Colon (tissue), 2 donors: Measurements from ENCODE around the gene CTBP2.

Experiments used
- FAIRE-seq: peaks from 2 replicates; lab custom pipeline; 2012; peaks lifted over from hg19 to GRCh38; lab: Jason Lieb, UNC
- donor health status: control.
- donor health status: control.

The CTBP2 gene

DNA sequence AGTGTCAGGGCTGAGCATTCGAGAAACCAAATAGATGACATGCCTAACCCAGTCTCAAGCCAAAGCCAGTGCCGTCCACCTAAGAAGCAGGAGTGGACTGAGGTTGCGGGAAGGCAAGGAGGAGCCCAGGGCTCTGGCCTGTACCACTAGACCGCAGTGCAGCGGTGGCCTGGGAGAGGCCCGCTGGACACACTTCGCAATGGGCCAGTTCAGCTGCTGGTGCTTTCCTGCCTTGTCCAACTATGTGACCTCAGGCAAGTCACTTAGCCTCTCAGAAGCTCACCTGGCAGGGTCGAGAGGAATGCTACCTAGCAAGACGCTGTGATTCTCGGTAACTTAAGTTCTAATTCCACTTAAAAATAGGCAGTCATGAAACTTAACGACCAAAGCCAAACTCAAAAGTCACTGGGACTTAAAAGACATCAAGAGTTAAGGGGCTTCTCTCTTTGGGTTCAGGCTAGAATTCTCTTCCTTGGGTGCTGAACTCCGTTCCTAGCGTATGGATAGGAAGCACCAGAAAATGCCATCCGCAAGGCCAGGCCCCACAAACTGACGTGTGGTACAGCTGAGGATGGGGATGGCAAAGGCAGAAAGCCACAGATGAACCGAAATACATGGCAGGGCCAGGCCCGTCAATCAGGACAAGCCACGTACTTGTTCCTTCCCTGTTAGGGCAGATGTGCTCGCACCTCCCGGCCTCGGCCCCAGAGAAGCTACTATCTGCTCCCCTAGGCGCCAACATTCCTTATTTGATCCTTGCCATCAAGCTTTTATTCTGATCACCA, 34.2 kb downstream of the CTBP2 start:
- no peak for FAIRE-seq

DNA sequence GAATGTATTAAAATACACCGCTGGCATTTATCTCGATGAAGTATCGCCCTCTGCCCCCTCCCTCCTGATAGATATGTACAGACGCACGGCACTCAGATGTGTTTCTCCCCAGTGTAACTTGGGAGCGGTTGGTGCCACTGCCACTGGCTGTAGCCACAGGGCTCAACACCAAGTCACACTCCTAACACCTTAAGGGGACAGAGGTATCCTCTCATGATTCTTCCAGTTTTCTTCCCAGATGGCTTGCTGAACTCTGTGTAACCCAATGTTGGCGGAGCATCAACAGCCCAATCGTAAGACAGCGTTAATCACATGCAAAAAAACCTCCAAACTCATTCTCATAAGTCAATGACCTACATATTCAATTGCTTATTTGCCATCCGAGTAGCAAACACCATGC, 35.5 kb downstream of the CTBP2 start:
- FAIRE-seq, result no peak

DNA sequence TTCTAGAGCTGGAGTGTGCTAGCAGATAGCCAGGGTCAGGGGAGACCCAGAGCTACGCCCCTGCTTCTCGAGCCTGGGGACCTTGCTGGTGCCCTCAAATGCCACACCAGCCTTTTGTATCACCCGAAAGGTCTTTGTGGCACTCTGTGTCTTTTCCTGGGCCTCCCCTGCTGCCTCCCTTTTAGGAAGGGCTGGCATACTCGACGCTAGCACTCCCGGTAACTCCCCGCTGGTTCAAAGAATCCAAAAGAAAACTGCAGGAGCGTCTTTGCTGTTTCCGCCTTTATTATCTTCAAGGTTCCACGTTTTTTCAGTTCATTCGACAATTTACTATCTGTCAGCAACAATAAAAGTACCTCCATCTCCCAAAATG, 36.3 kb downstream of the CTBP2 start:
- no peak for FAIRE-seq

DNA sequence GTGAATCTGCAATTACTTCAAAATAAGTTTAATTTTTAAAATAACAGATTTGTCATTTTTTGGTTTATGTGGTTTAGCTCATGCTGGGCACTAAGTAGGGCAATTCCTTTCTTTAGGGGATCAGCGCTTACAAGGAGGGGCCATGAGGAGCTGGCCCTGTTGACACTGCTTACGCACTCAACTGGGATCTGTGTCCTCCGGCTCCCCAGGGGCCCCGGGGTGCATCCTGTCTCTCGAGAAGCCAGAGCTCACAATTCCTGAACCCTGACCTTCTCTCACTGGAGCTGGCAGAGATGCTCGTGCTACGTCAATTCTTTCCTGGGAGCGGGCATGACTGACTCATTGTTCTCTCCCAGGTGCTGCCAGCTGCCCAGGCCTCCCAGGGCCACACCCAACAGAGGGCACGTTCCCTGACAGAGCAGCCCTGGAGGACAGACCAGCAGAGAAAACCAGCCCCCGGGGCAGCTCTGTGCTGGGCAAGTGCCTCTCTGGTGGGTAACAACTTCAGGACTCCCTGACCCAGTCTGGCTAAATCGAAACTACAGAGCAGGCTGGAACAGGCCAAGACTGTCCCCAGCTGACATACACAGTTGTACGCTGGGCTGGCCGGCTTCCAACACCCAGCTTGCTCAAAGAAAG, 36.8 kb downstream of the CTBP2 start:
- FAIRE-seq, result no peak

DNA sequence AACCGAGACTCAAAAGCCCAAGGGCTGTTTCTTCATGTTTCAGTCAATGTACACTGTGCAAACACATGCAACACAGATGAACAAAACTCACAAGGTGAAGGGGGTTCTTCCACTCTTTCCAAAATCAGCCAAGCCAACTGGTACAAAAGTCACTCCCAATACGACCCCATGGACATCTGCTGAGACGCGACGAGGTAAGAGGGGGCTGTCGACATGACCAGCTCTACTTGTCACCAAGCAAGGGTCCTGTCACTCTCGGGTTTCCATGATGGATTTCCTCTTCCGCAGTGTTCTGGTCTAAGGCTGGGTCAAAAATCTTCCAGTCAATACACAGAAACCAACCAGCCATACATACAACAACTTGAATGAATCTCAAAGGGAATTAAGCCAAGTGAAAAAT, 37.8 kb downstream of the CTBP2 start:
- no peak for FAIRE-seq

DNA sequence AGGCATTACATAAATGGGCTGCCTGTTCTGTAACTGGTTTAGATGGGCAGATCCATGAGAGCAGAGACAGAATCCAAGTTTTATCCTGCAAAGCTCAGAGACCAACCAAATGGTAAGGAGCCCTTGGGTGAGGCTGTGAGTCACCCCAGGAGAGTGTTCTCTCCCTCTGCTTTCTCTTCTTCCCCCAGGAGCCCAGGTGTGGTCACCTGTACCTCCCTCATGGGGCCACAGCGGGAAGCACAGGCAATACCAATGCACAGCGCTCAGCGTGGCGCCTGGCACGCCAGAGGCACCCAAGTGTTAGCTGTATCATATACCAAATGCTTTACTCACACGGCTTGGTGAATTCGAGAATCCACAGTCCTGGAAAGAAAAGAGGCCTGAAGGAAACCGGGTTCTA, 39.4 kb downstream of the CTBP2 start:
- FAIRE-seq, result no peak

DNA sequence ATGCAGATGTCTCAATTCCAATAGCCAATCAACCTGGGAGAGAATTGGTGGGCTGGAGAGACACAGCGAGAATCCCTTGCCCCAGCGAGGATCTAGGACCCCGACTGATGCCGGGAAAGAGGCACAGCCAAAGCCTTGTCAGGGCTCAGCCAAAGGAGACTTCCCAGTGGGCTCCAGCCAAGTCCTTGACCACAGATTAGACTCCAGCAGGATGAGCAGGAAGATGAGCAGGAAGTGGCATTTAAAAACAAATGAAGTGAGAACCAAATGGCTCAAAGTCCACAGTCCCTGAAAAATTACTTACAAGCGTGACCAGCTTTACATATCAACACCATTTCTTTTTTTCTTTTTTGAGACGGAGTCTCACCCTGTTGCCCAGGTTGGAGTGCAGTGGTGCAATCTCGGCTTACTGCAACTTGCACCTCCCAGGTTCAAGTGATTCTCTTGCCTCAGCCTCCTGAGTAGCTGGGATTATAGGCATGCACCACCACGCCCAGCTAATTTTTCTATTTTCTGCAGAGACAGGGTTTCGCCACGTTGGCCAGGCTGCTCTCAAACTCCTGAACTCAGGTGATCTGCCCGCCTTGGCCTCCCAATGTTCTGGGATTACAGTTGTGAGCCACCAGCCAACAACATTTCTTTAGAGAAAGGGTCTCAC, 40.2 kb downstream of the CTBP2 start:
- FAIRE-seq, result no peak

DNA sequence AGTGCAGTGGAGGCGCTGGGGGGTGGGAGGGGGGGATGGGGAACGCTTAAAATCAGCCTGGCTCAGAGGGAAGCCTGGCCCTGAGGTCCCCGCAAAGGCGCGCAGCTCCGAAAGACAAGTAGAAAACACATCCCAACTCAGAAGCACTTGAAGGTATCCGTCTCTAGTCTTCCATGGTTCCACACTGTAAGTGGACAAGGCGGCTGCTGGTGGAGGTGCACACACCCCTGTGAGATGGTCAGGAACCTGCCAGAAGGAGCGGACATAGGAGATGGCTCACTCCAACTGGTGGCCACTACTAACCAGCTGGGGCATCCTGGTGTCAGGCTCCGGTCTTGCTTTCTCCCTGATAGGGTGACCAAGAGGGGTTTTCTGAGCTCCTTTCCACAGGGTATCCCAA, 41.7 kb downstream of the CTBP2 start:
- FAIRE-seq, result no peak

DNA sequence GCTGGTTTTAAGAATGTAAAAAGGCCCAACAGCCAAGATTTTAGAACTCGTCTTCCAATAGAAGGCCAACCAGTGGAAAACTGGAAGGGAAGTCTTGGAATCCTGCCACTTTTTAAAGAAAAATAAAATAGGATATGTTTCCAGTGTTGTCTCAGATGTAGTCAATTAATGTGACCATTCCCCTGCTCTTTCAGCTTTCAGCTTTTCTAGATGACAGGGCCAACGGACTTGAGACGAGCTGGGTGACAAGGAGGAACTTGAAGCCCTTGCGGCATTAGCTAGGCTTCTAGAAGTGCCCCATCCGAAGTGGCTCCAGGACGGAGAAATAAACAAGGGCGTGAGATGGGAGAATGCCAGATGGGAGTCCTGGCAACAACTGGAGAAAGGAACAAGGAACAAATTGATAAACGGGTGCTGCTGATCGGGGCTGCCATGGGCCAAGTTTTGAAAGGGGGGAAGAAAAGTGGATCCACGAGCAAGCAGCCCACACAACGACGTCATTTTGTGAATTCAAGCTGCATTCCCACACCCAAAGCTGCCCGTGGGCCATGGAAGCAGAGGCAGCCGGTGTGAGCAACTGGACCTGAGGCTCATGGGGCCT, 42.3 kb downstream of the CTBP2 start:
- no peak for FAIRE-seq

DNA sequence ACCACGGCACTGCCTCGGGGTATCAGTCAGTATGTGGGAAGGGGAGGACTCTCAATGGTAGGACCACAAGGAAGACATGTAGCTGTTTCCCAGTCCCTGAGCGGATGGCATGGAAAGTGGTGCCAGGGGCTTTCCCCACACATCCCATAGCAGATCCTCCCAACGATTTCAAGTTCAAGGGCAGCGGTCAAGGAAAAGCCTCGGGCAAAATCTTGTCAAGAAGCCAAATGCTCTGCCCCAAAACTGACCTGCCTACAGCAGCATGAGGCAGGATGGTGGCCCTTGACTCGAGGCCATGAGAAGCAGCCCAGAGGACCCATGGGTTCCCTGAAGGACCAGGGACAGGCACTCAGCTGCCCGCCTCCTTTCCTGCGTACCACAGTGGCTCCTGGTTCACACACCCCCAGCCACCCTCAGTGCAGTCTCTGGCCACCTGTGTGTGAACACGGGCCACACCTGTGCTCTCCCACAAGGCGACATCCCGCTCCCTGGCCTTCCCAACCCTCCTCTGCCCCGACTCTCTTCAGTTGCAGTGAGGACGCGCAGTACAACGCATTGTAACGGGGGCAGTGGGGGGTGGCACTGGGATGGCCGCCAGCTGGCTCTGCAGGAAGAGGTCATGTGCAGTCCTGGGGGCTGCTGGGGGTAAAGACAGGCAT, 43.6 kb downstream of the CTBP2 start:
- FAIRE-seq, result no peak

DNA sequence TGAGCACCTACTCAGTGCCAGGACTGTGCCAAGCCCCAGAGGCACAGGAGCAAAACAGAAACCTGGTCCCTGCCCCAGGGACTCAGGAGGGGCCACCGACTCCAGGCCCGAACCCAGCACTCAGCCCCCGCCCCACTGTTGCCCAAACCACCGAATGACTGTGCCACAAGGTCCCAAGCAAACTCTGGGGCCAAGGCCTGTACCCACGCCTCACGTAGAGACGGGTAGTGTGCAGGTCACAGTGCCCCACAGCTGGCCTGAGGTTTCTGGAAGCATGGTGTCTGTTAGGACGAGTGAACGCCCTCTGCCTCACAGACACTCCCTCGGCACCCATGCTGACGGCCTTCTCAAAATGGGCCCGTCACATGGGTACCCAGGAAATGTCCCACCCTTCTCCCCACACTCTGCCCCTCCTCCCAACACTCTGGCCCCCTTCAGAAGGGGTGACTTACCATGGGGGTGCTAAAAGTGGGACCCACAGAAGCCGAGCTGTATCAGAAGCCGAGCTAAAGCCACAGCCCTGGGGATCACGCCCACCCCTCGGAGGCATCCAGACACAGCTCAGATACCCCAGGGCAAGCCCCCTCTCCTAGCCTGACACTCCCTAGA, 44.2 kb downstream of the CTBP2 start:
- FAIRE-seq, result no peak

DNA sequence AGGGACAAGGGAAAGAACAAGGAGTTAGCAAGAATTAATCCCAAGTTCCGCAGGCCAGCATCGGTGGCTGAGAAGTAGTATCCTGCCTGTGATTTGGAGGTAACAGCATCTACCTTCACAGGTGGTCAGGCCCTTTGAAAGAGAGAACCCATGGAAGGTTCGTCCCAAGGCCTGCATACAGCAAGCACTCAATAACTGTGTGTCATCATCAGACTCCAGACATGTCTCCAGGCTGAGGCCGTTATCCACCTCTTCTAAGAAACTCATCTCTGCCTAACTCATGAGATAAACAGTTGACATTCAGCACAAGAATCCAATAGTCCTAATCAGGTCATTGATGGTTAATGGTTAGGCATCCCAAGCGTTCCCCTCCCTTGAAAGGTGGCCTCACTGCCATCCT, 45.0 kb downstream of the CTBP2 start:
- no peak for FAIRE-seq

DNA sequence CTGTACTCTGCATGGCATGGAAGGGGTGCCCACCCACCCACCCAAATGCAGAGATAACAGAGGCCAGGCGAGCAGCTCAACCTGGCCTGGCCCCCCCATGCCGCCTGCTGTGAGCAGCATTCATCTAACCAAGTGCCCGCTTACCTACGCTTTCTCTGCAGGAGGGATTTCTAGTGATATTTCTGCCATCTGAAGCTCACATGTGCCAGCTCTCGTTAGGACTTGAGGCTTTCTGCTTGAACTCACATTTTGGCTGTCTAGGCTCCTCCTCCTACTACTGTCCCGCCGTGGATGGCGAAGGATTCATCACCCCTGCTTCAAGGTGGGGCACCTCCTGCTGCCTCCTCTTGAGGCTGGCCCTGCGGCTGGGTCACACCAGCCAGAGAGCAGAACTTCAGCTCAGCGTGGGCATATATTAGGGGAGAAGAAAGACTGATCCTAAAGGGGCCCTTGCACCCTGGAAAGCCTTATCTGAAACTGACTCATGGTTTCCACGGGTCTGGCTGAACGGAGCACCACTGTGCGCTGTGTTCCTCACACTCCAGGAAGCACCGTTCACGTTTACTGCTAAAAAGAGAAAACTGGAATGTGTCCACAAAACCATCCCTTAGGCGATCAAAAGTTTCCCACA, 45.5 kb downstream of the CTBP2 start:
- FAIRE-seq, result no peak

DNA sequence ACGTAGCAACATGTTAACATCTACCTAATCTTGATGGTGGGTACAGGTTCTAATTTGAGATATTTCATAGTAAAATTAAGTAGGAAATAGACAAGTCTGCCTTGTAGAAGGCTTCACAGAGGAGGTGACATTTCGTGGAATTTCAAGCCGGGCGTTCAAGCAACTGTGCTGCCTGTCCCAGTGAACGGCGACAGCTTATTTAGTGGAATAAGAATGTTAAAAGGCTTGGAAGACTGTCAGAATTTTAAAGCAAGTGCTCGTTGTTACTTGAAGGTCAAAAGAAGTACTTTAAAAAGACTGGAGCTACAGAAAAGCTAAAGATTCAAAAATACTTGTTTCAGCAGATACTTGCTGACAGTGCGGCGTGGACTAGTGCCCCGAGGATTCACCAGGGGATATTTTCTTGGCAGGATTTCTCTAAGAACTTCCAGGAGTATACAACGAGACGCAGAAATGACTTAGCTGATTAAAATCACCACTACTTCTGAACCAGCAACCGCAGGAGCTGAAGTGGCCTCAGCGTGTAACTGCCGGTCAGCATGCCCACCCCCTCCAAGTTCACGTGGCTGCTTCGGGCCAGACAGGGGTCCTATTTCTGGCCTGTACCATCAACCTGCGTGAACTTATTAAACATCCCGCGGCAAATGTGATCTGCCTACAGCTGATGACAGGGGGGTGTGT, 46.5 kb downstream of the CTBP2 start:
- FAIRE-seq, result no peak

DNA sequence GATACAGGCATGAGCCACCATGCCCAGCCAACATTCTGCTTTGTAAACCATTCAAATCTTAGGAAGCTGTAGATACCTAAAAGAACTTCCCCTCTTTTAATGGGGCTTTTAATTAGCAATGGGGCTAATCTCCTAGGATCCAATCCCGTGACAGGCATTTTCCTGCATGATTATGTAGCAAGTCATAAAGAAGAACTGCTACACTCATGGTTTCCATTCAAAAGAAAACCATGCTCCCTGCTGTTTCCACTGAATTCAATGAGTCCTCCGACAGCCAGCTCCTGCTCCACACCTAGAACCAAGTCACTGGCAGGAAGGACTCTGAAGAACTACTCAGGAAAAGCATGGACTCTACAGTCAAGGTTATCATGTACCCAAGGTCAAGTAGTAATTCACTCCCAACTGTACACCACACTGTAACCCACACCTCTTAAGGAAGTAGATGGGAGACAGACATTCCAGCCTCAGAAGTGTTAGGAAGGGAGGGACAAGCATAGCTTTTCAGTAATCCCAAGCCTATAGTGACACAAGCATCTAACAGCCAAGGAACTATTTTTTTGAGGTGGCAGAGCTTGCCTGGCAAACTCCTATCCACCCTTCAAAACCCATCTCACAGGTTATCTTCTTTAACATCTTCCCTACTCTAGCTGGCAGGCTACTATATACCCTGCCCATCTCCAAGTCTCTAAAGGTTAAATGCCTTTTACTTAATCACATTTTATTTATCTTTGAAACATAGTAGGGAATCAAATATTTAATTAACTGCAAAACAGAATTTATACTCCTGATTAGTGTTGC, 47.5 kb downstream of the CTBP2 start:
- no peak for FAIRE-seq

DNA sequence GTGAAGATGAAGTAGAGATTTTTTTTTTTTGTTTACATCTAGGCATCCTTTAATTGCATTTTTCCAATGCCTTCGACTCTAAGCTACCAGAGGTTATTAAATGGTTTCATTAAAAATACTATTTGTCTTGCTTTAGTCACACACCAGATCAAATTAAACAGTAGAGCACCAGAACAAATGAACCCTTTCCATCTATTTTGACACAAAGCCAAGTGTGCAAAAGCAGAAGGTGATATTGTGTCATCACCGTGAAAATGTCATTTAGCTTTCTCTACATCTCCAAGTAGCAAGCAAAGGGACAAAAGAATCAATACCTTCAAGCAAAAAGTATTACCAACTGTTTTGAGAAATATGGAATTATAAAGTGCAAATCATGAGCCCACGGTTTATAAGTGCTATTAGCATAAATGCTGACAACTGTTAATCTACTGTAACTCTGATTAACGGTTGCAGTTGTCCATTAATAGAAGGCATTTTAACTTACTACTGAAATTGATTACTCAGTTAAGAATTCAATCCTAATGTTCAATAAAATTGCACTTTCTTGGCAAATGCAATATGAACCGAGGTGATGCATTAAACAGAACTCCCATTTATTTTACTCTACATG, 49.1 kb downstream of the CTBP2 start:
- FAIRE-seq, result no peak

DNA sequence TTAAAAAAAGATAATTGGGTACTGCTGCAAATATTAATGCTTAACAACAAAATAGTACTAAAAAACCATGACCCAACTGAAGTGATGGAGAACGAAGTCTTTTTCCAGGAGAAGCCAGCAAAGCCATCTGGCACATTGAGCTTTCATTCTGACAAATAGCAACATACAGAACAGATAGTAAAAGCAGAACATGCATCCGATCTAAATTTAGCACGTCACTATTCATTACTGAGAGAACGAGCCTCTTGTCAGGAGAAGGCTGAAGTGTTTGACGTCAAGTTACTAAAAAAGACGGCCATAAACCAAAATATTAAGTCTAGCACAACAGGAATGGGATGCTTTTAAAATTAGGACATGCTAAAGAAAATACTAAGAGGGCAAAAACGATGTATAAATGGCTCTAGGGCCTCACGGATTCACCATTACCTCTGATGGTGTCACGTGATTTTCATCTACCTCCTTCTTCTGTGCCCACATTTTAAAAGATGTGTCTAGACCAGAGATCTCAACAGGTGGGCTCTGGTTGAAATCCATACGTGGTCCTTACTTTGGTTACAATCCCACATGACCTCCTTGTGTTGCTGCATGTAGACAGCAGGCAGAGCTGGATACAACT, 52.3 kb downstream of the CTBP2 start:
- no peak for FAIRE-seq

DNA sequence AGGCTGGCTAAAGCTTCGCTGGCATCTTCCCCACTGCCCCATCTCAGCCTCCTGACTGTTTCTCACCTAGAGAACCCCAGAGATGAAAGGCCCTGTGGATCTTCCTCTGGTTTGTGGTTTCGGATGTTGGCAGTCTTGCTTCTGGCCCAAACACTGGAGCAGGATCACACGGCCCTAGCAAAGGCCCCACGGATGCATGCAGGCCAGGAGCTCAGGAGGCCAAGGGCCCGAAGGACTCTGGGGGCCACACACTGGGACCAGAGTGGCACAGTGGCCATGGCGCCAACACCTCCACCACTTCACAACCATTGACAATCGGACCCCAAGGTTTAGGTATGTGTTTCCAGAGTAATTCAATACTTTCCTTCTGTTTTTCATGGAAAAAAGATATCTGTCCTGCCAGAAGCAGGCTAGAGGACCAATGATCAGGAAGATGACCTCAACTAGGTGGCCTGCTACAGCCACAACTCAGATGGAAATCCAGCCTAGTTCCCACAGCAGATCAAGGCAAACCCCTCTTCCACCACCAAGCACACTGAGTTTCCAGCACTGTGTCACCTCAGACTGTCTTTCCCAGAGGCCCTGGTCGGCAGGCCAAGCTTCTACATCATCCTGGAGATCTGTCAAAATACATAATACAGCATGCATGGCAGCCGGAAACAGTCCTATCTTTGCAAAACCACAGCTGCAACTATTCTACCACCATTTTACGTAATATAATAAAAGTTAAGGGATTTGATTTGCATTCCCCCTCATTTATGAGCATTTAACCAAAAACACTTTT, 53.0 kb downstream of the CTBP2 start:
- FAIRE-seq, result no peak

DNA sequence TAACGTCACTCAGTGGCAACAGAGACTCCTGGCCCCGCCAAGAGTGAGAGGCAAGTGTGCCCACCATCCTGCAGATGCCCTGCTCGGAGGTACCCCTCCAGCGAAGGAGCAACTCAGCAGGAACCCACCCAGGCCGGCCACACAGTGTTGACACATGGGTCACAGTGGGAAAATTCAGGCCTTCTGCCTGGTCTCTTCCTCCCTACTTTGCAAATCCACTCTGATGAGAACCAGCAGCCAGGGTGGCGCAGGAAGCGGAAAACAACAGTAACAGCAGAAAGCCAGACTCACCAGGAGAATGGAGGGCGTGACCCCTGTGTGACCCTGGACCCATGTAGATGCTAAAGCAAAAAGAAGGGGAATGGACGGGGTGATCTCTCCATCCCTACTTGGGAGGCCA, 53.8 kb downstream of the CTBP2 start:
- no peak for FAIRE-seq
